PC-9 (cell line): ENCODE measurements around the gene LMO7. TPM values are rescaled to one million over a fixed set of nuclear protein-coding genes. Genes with fewer than 3 reads are reported as not detected.

Source experiments
- BruUV-seq: library from RNA; stranded (reverse); fragments of 400-500 nt; replicated peaks from 2 replicates; lab custom pipeline; 2021; lab: Mats Ljungman, UMichigan
- CTCF ChIA-PET: fragments of 300-600 bp; sonication (Branson Sonifier 250); formaldehyde crosslinking; loops from one replicate; lab custom pipeline; 2022; ENCODE audit warnings: antibody characterized with exemption; lab: Charles Lee
- POLR2A ChIA-PET: fragments of 300-600 bp; sonication (Branson Sonifier 250); formaldehyde crosslinking; loops from one replicate; lab custom pipeline; 2022; ENCODE audit warnings: antibody characterized with exemption; ENCODE audit not compliant: unreplicated experiment; lab: Charles Lee
- DNase-seq, 2 experiments: peaks; one replicate each; pipeline versions ENCODE4 v3.0.0 to v3.0.0-alpha.2; 2015 to 2022; ENCODE audit warnings: mixed read lengths in 1 of 2
- H2AFZ ChIP-seq: fragments of 200-600 bp; sonication (generic); 2 replicates; pipeline ENCODE4 v1.8.1; 2017; ENCODE audit warnings: antibody characterized with exemption
- H3F3A ChIP-seq: fragments of 200-600 bp; sonication (generic); 2 replicates; pipeline ENCODE4 v1.8.1; 2017; ENCODE audit warnings: antibody characterized with exemption, mild to moderate bottlenecking, low read depth; ENCODE audit not compliant: insufficient read depth
- H3K27ac ChIP-seq: fragments of 200-600 bp; sonication (generic); 2 replicates; pipeline ENCODE4 v1.6.1; 2016; ENCODE audit warnings: mixed run types
- H3K27me3 ChIP-seq: fragments of 200-600 bp; sonication (generic); 2 replicates; pipeline ENCODE4 v1.6.1; 2016; ENCODE audit warnings: low read depth, mixed run types; ENCODE audit not compliant: insufficient read depth
- H3K36me3 ChIP-seq: fragments of 200-600 bp; sonication (generic); 2 replicates; pipeline ENCODE4 v1.6.1; 2016; ENCODE audit warnings: low read depth, mixed run types
- H3K4me1 ChIP-seq: fragments of 200-600 bp; sonication (generic); replicated peaks from 2 replicates; pipeline ENCODE4 v1.6.1; 2016; ENCODE audit warnings: mixed run types; ENCODE audit not compliant: insufficient read depth
- H3K4me2 ChIP-seq: fragments of 200-600 bp; sonication (generic); 2 replicates; pipeline ENCODE4 v1.6.1; 2017; ENCODE audit warnings: mixed run types
- H3K4me3 ChIP-seq: fragments of 200-600 bp; sonication (generic); 2 replicates; pipeline ENCODE4 v1.6.1; 2016; ENCODE audit warnings: mixed run types
- H3K79me2 ChIP-seq: fragments of 200-600 bp; sonication (generic); 2 replicates; pipeline ENCODE4 v1.6.1; 2017; ENCODE audit warnings: low read depth, mixed run types
- H3K9me2 ChIP-seq: fragments of 200-600 bp; sonication (generic); 2 replicates; pipeline ENCODE4 v1.8.1; 2017; ENCODE audit warnings: mild to moderate bottlenecking; ENCODE audit not compliant: insufficient read depth
- H3K9me3 ChIP-seq: fragments of 200-600 bp; sonication (generic); 2 replicates; pipeline ENCODE4 v1.8.1; 2016; ENCODE audit warnings: low read depth; ENCODE audit not compliant: insufficient read depth
- H4K20me1 ChIP-seq: fragments of 200-600 bp; sonication (generic); 2 replicates; pipeline ENCODE4 v1.8.1; 2017; ENCODE audit not compliant: insufficient read depth
- EZH2 ChIP-seq: fragments of 200-600 bp; sonication (generic); IDR thresholded peaks from 2 replicates; pipeline ENCODE4 v1.8.0; 2017; ENCODE audit warnings: antibody characterized with exemption, low read depth
- intact Hi-C: fragments of 100-400 bp; cut with micrococcal nuclease; formaldehyde crosslinking; loops from one replicate; pipeline ENCODE4 v1.10.0; 2022; ENCODE audit not compliant: unreplicated experiment
- total RNA-seq: library from RNA; stranded (reverse); gene quantifications from 2 replicates; pipeline ENCODE4 v1.2.3, GENCODE V29; 2021
- TF ChIP-seq, protein P1 (sequence below): fragments of 200-600 bp; sonication (generic); conservative IDR thresholded peaks from 2 replicates; pipeline ENCODE4 v1.6.1; 2017; ENCODE audit warnings: mixed run types, antibody characterized with exemption, mild to moderate bottlenecking, moderate library complexity

LMO7 gene
- total RNA-seq, 1 experiment from 2014 or later = 93.0 TPM

DNA sequence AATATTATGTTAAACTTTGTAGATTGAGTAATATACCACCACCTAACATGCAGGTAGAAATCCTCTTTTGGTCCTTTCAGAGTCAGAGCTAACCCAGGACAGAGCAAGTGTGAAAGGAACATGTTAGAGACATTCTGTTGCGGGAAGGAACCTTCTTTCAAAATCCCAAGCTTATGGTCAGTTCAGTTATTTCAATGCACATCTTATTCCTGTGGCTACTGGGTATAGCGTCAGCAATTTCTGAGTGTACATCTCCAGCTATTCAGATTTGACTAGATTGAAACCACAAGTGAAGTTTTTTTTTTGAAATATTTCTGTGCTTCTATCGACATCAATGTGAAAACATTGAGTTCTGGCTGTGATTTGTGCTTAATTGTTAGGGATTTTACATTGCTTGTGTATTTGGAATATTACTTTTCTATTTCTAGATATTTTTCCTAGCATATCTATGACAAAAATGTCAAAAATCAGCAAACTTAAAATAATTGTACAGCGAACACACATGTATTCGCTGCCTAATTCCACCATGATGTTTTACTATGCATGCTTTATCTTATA lies 165.3 kb downstream of the LMO7 start:
- Histone ChIP-seq H3K4me1 (peaks cover 13% of the 10 kb centered on the region), H4K20me1 (no peaks in the 10 kb centered on the region), H3K9me2 (no peaks in the 10 kb centered on the region), H3K9me3 (no peaks in the 10 kb centered on the region), H3K36me3 (peaks cover 23% of the 10 kb centered on the region; the same call in 1 of the 2 replicates), H3K79me2 (no peaks in the 10 kb centered on the region), H3K27me3 (no peaks in the 10 kb centered on the region), H3K4me3 (no peak overlapping the region), H3K4me2 (no peak overlapping the region), H3K27ac (no peak overlapping the region), H3F3A (no peaks in the 10 kb centered on the region), H2AFZ (no peak overlapping the region)
- CTCF ChIA-PET = interaction anchor here (0.9 kb wide), 1 partner anchor 105 kb away, joined by 3 read pairs; no protein-coding TSS in a partner anchor
- DNase-seq = no peak
- BruUV-seq = no TSS peak
- POLR2A ChIA-PET = interaction anchor here (0.7 kb wide), 1 partner anchor 35 kb away, joined by 7 read pairs; no protein-coding TSS in a partner anchor
- no peak for TF ChIP-seq EZH2
- TF ChIP-seq, protein P1, sequence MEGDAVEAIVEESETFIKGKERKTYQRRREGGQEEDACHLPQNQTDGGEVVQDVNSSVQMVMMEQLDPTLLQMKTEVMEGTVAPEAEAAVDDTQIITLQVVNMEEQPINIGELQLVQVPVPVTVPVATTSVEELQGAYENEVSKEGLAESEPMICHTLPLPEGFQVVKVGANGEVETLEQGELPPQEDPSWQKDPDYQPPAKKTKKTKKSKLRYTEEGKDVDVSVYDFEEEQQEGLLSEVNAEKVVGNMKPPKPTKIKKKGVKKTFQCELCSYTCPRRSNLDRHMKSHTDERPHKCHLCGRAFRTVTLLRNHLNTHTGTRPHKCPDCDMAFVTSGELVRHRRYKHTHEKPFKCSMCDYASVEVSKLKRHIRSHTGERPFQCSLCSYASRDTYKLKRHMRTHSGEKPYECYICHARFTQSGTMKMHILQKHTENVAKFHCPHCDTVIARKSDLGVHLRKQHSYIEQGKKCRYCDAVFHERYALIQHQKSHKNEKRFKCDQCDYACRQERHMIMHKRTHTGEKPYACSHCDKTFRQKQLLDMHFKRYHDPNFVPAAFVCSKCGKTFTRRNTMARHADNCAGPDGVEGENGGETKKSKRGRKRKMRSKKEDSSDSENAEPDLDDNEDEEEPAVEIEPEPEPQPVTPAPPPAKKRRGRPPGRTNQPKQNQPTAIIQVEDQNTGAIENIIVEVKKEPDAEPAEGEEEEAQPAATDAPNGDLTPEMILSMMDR = no peak
- intact Hi-C loops = loop anchor here (5.0 kb wide), 1 partner anchor 39 kb away; no protein-coding TSS in a partner anchor

GRCh38 chr13:75802161-75802560 lies 166.0 kb downstream of the LMO7 start:
- intact Hi-C loops = loop anchor here (5.0 kb wide), 1 partner anchor 40 kb away; no protein-coding TSS in a partner anchor
- Histone ChIP-seq H3K9me3 (no peaks in the 10 kb centered on the region), H3K27me3 (no peaks in the 10 kb centered on the region), H3K4me3 (no peak overlapping the region), H2AFZ (no peak overlapping the region), H3F3A (no peaks in the 10 kb centered on the region), H3K36me3 (peaks cover 24% of the 10 kb centered on the region; the same call in 1 of the 2 replicates), H3K4me1 (peaks cover 13% of the 10 kb centered on the region), H3K4me2 (no peak overlapping the region), H4K20me1 (no peaks in the 10 kb centered on the region), H3K9me2 (no peaks in the 10 kb centered on the region), H3K79me2 (no peaks in the 10 kb centered on the region), H3K27ac (no peak overlapping the region)
- BruUV-seq = no TSS peak
- no peak for DNase-seq
- ChIA-PET POLR2A (interaction anchor here (0.5 kb wide), 2 partner anchors 18 to 117 kb away, joined by 3 to 40 read pairs; no protein-coding TSS in a partner anchor), CTCF (interaction anchor here (0.6 kb wide), 1 partner anchor 113 kb away, joined by 3 read pairs; no protein-coding TSS in a partner anchor)
- TF ChIP-seq, protein P1 = no peak
- TF ChIP-seq EZH2 = no peak

- no peak overlapping the region for H3K4me2 ChIP-seq
- no peaks in the 10 kb centered on the region for H3K27me3 ChIP-seq
- CTCF ChIA-PET = interaction anchor here (0.6 kb wide), 1 partner anchor 107 kb away, joined by 3 read pairs; no protein-coding TSS in a partner anchor
- intact Hi-C loops = loop anchor here (5.0 kb wide), 1 partner anchor 41 kb away; no protein-coding TSS in a partner anchor
- no peak for TF ChIP-seq EZH2
- TF ChIP-seq, protein P1 = no peak
- no peak overlapping the region for H3K4me3 ChIP-seq
- H2AFZ ChIP-seq = no peak overlapping the region
- no peaks in the 10 kb centered on the region for H3F3A ChIP-seq
- H3K79me2 ChIP-seq = no peaks in the 10 kb centered on the region
- H3K27ac ChIP-seq = no peak overlapping the region
- H3K9me2 ChIP-seq = no peaks in the 10 kb centered on the region
- H4K20me1 ChIP-seq = no peaks in the 10 kb centered on the region
- POLR2A ChIA-PET = interaction anchor here (0.7 kb wide), 1 partner anchor 41 kb away, joined by 4 read pairs; no protein-coding TSS in a partner anchor
- H3K36me3 ChIP-seq = peaks cover 24% of the 10 kb centered on the region; the same call in 1 of the 2 replicates
- DNase-seq = no peak
- no TSS peak for BruUV-seq
- H3K9me3 ChIP-seq = no peaks in the 10 kb centered on the region
- peaks cover 6% of the 10 kb centered on the region; the same call in 1 of the 2 replicates for H3K4me1 ChIP-seq
Measured at GRCh38 chr13:75803164-75803611, 167.1 kb downstream of the LMO7 start.
